Measurements from ENCODE around the gene ENSA.

Gene ENSA

GRCh38 chr1:150576794-150577556 lies 52.4 kb downstream of the ENSA start:
- no peaks in the 10 kb centered on the region for H3K9me3 ChIP-seq (ENCODE audit: control insufficient read depth, low read length)
- H3K36me3 ChIP-seq (ENCODE audit: control insufficient read depth, insufficient read depth, low read length) = no peaks in the 10 kb centered on the region
- no peaks in the 10 kb centered on the region for H3K27me3 ChIP-seq (ENCODE audit: control insufficient read depth, insufficient read depth, low read length)
- H3K4me2 ChIP-seq (ENCODE audit: low read length) = peak overlapping the region; percentile 64
- no peak overlapping the region for H2AFZ ChIP-seq
- no peak overlapping the region for H3K9ac ChIP-seq
- H3K27ac ChIP-seq = peak overlapping the region; percentile 97
- TF ChIP-seq CTCF (IDR thresholded peaks at IDR 0.05) = no peak
- H3K4me3 ChIP-seq (ENCODE audit: low read depth, low read length) = peak overlapping the region; percentile 99
- peaks cover 38% of the 10 kb centered on the region for H3K79me2 ChIP-seq
- H3K4me1 ChIP-seq = peaks cover 15% of the 10 kb centered on the region

DNA sequence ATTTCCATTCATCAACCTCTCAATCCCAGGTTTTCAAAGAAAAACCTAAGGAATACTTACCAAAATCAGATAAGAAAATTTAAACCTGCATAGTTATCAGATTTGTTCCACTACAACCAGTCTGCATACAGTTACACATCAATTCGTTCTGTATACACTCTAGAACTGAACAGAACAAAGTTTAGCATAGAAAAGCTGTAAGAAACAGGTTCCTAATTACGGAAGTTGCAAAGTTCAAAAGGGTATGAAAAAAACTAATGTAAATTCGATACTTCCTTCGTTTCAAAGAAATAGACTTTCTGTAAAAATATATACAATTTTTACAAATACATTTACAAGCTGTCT lies 53.1 kb downstream of the ENSA start:
- H3K4me1 ChIP-seq = peaks cover 15% of the 10 kb centered on the region
- no peaks in the 10 kb centered on the region for H3K36me3 ChIP-seq (ENCODE audit: control insufficient read depth, insufficient read depth, low read length)

DNA sequence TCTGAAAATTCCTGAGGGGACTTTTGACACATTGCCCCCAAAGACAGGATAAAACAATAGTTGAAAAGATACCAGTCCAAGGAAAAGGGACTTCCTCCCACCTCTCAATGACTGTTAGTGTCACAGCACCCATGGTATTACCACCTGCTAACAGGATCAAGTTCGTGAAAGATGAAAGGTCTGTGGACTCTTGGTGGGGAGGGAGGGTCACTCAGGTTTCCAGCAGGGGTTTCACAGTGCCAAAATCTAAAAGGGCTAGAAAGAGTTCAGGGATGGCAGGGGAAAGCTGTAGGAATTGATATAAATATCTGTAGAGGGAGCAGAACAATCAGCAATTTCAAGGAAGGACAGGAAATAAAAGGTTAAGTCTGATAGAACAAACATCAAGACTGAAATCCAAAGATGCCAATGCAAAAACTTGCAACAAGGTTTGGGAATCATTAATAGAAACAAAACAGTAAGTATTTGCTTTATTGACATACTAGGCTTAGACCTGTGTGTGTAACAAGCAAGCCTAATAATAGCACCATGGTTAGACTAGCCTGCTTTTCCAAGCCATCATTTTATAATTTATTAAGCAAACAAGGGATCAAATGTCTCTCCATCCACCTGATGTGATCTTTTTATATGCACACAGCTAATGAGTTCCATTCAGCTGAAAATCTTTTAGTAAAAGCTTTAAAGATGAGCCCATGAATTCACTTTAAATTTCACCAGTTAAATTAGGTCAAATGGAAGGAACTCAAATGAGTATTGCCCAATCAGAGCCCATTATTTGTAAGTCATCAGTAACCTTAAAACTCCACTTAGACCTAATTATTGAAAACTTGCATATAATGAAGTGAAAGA lies 53.7 kb downstream of the ENSA start:
- H3K4me1 ChIP-seq = peaks cover 15% of the 10 kb centered on the region
- TF ChIP-seq CTCF (IDR thresholded peaks at IDR 0.05) = no peak

More for the DNA sequence above, 53.1 kb downstream of the ENSA start:
- Histone ChIP-seq H3K9me3 (ENCODE audit: control insufficient read depth, low read length) (no peaks in the 10 kb centered on the region), H2AFZ (no peak overlapping the region), H3K27ac (peak overlapping the region; percentile 97), H3K4me3 (ENCODE audit: low read depth, low read length) (peak overlapping the region; percentile 99), H3K4me2 (ENCODE audit: low read length) (peak overlapping the region; percentile 64), H3K79me2 (peaks cover 38% of the 10 kb centered on the region), H3K9ac (no peak overlapping the region), H3K27me3 (ENCODE audit: control insufficient read depth, insufficient read depth, low read length) (no peaks in the 10 kb centered on the region)
- TF ChIP-seq CTCF (IDR thresholded peaks at IDR 0.05) = no peak

GRCh38 chr1:150575072-150575489 lies 54.3 kb downstream of the ENSA start:
- Histone ChIP-seq H3K9ac (no peak overlapping the region), H3K4me2 (ENCODE audit: low read length) (peak overlapping the region; percentile 64), H3K9me3 (ENCODE audit: control insufficient read depth, low read length) (no peaks in the 10 kb centered on the region), H3K79me2 (peaks cover 38% of the 10 kb centered on the region), H3K4me1 (peaks cover 13% of the 10 kb centered on the region), H3K4me3 (ENCODE audit: low read depth, low read length) (peak overlapping the region; percentile 99), H2AFZ (no peak overlapping the region), H3K27ac (peak overlapping the region; percentile 3), H3K36me3 (ENCODE audit: control insufficient read depth, insufficient read depth, low read length) (no peaks in the 10 kb centered on the region), H3K27me3 (ENCODE audit: control insufficient read depth, insufficient read depth, low read length) (no peaks in the 10 kb centered on the region)
- no peak for TF ChIP-seq CTCF (IDR thresholded peaks at IDR 0.05)

More for the DNA sequence above, 53.7 kb downstream of the ENSA start:
- Histone ChIP-seq H3K4me2 (ENCODE audit: low read length) (peak overlapping the region; percentile 64), H3K9me3 (ENCODE audit: control insufficient read depth, low read length) (no peaks in the 10 kb centered on the region), H3K4me3 (ENCODE audit: low read depth, low read length) (peak overlapping the region; percentile 99), H3K27ac (peak overlapping the region; percentile 3), H2AFZ (no peak overlapping the region), H3K9ac (no peak overlapping the region), H3K36me3 (ENCODE audit: control insufficient read depth, insufficient read depth, low read length) (no peaks in the 10 kb centered on the region), H3K27me3 (ENCODE audit: control insufficient read depth, insufficient read depth, low read length) (no peaks in the 10 kb centered on the region), H3K79me2 (peaks cover 38% of the 10 kb centered on the region)

All from parathyroid adenoma (tissue), 2 donors.